ENCODE measurements around the gene MRGPRG. TPM values are rescaled to one million over a fixed set of nuclear protein-coding genes. Genes with fewer than 3 reads are reported as not detected.

MRGPRG gene
- total RNA-seq, 1 experiment from 2014 or later, result not detected

DNA sequence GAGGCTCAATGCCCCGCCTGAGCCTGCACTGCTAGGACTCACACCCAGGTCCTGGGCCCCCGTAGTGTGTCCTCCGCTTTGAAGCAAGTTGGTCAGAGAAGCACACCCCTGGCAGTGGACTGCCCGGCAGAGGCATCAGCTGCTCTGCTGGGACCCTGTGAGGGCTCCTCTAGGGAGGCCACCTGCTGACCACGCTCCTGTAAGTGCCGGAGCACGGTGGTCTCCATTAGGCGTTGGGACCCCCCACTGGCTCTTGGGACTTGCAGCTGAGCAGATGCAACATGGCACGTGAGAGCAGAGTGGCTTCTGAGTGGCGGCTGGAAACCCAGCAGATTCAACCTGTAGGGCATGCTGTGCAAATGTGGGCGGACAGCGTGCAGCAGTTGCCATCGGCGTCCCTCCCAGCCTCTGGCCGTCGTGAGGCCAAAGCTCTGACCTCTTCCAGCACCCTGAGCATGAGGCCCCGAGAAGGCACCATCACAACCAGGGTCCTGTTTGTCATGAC is 16.9 kb downstream of the MRGPRG start:
- no peak for DNase-seq (ENCODE audit: low read depth, low spot score)
- Histone ChIP-seq H3K9me3 (ENCODE audit: control insufficient read depth, insufficient read depth, low read depth, low read length) (no peaks in the 10 kb centered on the region), H3K36me3 (ENCODE audit: control insufficient read depth, insufficient read depth, low read length) (no peaks in the 10 kb centered on the region), H3K27ac (ENCODE audit: low read length) (no peak overlapping the region), H3K4me3 (ENCODE audit: low read depth in 2 of 2, low read length in 2 of 2) (no peak overlapping the region), H3K27me3 (ENCODE audit: control insufficient read depth, insufficient read depth, low read length) (peaks cover 15% of the 10 kb centered on the region), H3K4me1 (ENCODE audit: control insufficient read depth, insufficient read depth, low read length) (peaks cover 5% of the 10 kb centered on the region; the same call in 1 of the 2 replicates)
- BruUV-seq (replicated peaks), result no TSS peak
- ATAC-seq, result no peak
- intact Hi-C loops (cut with micrococcal nuclease; ENCODE audit: unreplicated experiment), result no loop called here
- ChIA-PET CTCF (no interaction called here), POLR2A (no interaction called here)
- in situ Hi-C loops (cut with HindIII; ENCODE audit: low pct_unique_long_range_greater_than_20kb, low sequenced_read_pairs), result no loop called here
- TF ChIP-seq, protein P1, sequence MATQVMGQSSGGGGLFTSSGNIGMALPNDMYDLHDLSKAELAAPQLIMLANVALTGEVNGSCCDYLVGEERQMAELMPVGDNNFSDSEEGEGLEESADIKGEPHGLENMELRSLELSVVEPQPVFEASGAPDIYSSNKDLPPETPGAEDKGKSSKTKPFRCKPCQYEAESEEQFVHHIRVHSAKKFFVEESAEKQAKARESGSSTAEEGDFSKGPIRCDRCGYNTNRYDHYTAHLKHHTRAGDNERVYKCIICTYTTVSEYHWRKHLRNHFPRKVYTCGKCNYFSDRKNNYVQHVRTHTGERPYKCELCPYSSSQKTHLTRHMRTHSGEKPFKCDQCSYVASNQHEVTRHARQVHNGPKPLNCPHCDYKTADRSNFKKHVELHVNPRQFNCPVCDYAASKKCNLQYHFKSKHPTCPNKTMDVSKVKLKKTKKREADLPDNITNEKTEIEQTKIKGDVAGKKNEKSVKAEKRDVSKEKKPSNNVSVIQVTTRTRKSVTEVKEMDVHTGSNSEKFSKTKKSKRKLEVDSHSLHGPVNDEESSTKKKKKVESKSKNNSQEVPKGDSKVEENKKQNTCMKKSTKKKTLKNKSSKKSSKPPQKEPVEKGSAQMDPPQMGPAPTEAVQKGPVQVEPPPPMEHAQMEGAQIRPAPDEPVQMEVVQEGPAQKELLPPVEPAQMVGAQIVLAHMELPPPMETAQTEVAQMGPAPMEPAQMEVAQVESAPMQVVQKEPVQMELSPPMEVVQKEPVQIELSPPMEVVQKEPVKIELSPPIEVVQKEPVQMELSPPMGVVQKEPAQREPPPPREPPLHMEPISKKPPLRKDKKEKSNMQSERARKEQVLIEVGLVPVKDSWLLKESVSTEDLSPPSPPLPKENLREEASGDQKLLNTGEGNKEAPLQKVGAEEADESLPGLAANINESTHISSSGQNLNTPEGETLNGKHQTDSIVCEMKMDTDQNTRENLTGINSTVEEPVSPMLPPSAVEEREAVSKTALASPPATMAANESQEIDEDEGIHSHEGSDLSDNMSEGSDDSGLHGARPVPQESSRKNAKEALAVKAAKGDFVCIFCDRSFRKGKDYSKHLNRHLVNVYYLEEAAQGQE (IDR thresholded peaks at IDR 0.05; ENCODE audit: insufficient read depth in 1 of 2, low read depth in 2 of 2, low read length in 1 of 2), result no peak
- TF ChIP-seq, protein P2, sequence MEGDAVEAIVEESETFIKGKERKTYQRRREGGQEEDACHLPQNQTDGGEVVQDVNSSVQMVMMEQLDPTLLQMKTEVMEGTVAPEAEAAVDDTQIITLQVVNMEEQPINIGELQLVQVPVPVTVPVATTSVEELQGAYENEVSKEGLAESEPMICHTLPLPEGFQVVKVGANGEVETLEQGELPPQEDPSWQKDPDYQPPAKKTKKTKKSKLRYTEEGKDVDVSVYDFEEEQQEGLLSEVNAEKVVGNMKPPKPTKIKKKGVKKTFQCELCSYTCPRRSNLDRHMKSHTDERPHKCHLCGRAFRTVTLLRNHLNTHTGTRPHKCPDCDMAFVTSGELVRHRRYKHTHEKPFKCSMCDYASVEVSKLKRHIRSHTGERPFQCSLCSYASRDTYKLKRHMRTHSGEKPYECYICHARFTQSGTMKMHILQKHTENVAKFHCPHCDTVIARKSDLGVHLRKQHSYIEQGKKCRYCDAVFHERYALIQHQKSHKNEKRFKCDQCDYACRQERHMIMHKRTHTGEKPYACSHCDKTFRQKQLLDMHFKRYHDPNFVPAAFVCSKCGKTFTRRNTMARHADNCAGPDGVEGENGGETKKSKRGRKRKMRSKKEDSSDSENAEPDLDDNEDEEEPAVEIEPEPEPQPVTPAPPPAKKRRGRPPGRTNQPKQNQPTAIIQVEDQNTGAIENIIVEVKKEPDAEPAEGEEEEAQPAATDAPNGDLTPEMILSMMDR (IDR thresholded peaks at IDR 0.05), result no peak
- no peak for TF ChIP-seq SIN3A (IDR thresholded peaks at IDR 0.05; ENCODE audit: borderline replicate concordance, insufficient read depth, low read depth, low read length)
- TF ChIP-seq TCF7L2 (IDR thresholded peaks at IDR 0.05; ENCODE audit: low read depth, low read length), result no peak
- TF ChIP-seq POLR2AphosphoS5 (IDR thresholded peaks at IDR 0.05; ENCODE audit: low read depth, low read length), result no peak

DNA sequence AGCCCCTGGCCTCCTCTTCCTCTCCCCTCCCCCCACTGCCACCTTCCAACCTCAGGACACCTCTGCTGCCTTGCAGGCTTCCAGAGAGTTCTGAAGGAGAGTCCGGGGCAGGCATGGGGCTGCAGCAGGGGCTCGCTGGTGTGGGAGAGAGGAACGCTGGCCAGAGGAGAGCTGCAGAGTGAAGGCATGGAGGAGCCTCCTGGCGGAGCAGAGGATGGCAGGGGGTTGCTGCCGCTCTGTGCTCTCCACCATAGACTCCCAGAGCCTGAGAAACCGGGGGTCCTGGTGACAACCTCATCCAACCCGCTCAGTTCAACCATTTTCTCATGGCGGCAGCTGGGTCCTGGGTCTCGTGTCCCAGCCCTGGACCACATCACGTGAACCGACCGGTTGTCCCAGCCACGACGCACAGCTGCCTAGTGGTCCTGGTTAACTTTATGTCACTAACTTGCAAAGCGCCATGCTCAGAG is 17.5 kb downstream of the MRGPRG start:
- Histone ChIP-seq H3K9me3 (ENCODE audit: control insufficient read depth, insufficient read depth, low read depth, low read length) (no peaks in the 10 kb centered on the region), H3K4me1 (ENCODE audit: control insufficient read depth, insufficient read depth, low read length) (peaks cover 5% of the 10 kb centered on the region; the same call in 1 of the 2 replicates), H3K36me3 (ENCODE audit: control insufficient read depth, insufficient read depth, low read length) (no peaks in the 10 kb centered on the region), H3K4me3 (ENCODE audit: low read depth in 2 of 2, low read length in 2 of 2) (no peak overlapping the region), H3K27me3 (ENCODE audit: control insufficient read depth, insufficient read depth, low read length) (peaks cover 15% of the 10 kb centered on the region), H3K27ac (ENCODE audit: low read length) (no peak overlapping the region)
- DNase-seq (ENCODE audit: low read depth, low spot score) (no peak), ATAC-seq (no peak)
- intact Hi-C loops (cut with micrococcal nuclease; ENCODE audit: unreplicated experiment), result no loop called here
- TF ChIP-seq POLR2AphosphoS5 (IDR thresholded peaks at IDR 0.05; ENCODE audit: low read depth, low read length) (no peak), TCF7L2 (IDR thresholded peaks at IDR 0.05; ENCODE audit: low read depth, low read length) (no peak), SIN3A (IDR thresholded peaks at IDR 0.05; ENCODE audit: borderline replicate concordance, insufficient read depth, low read depth, low read length) (no peak)
- TF ChIP-seq, protein P2 (IDR thresholded peaks at IDR 0.05), result no peak
- TF ChIP-seq, protein P1 (IDR thresholded peaks at IDR 0.05; ENCODE audit: insufficient read depth in 1 of 2, low read depth in 2 of 2, low read length in 1 of 2), result no peak
- CTCF ChIA-PET, result no interaction called here
- POLR2A ChIA-PET, result no interaction called here
- BruUV-seq (replicated peaks), result no TSS peak
- in situ Hi-C loops (cut with HindIII; ENCODE audit: low pct_unique_long_range_greater_than_20kb, low sequenced_read_pairs), result no loop called here

Data from Panc1 (cell line).